Common myeloid progenitor, CD34-positive (primary cell): ENCODE data around the gene KCNMA1. TPM values are rescaled to one million over a fixed set of nuclear protein-coding genes. Genes with fewer than 3 reads are reported as not detected.
A peak's percentile ranks its signal among the peaks of the same experiment; 100 is the strongest.
"Not testable (repeated sequence)": the region's sequence is repeated elsewhere in the genome, so short reads cannot be mapped to it uniquely, and the experiment has no call there.

Experiments
- CTCF ChIA-PET: fragments of 350-600 bp; sonication (Branson Sonifier 250); formaldehyde crosslinking; loops from one replicate; lab custom pipeline; 2021; ENCODE audit warnings: antibody characterized with exemption; lab: Charles Lee
- POLR2A ChIA-PET: fragments of 350-600 bp; sonication (Branson Sonifier 250); formaldehyde crosslinking; loops from one replicate; lab custom pipeline; 2021; ENCODE audit warnings: antibody characterized with exemption; lab: Charles Lee
- DNase-seq, 3 donors: peaks; one replicate each; pipeline versions ENCODE4 v3.0.0 to v3.0.0-alpha.2; 2013
- H3K27ac ChIP-seq, 2 experiments: 1 replicate in 1 of 2; 2 replicates in 1 of 2; pipeline ENCODE4 v1.7.0; 2013; ENCODE audit warnings: inconsistent platforms in 2 of 2, low read length in 2 of 2, mild to moderate bottlenecking in 2 of 2, low read depth in 1 of 2, moderate library complexity in 1 of 2; ENCODE audit not compliant: severe bottlenecking in 2 of 2, insufficient read depth in 1 of 2, poor library complexity in 1 of 2
- H3K27me3 ChIP-seq, 5 experiments: replicated peaks in 2 of 5; 1 replicate in 3 of 5; 2 replicates in 2 of 5; pipeline versions ENCODE4 v1.6.1 to v1.7.0; 2013; ENCODE audit warnings: low read length in 4 of 5, mild to moderate bottlenecking in 2 of 5, moderate library complexity in 2 of 5, inconsistent platforms in 1 of 5; ENCODE audit not compliant: insufficient read depth in 5 of 5, control insufficient read depth in 4 of 5
- H3K36me3 ChIP-seq, 4 experiments: 1 replicate in 2 of 4; 2 replicates in 2 of 4; pipeline versions ENCODE4 v1.6.1 to v1.7.0; 2013; ENCODE audit warnings: low read length in 3 of 4, control low read depth in 1 of 4, mild to moderate bottlenecking in 1 of 4; ENCODE audit not compliant: control insufficient read depth in 4 of 4, insufficient read depth in 4 of 4
- H3K4me1 ChIP-seq, 4 experiments: 1 replicate in 3 of 4; 2 replicates in 1 of 4; pipeline versions ENCODE4 v1.6.1 to v1.7.1; 2013; ENCODE audit warnings: low read length in 3 of 4, mild to moderate bottlenecking in 3 of 4, control low read depth in 1 of 4, inconsistent platforms in 1 of 4, moderate library complexity in 1 of 4; ENCODE audit not compliant: control insufficient read depth in 4 of 4, insufficient read depth in 4 of 4; ENCODE audit errors: control extremely low read depth in 1 of 4
- H3K4me3 ChIP-seq, 7 experiments: 1 replicate in 4 of 7; 2 replicates in 3 of 7; pipeline versions ENCODE4 v1.5.1 to v1.7.0; 2013; ENCODE audit warnings: mild to moderate bottlenecking in 7 of 7, low read length in 6 of 7, moderate library complexity in 6 of 7, inconsistent platforms in 2 of 7, low read depth in 2 of 7, control low read depth in 1 of 7; ENCODE audit not compliant: insufficient read depth in 4 of 7, control insufficient read depth in 1 of 7; ENCODE audit errors: extremely low read depth in 1 of 7
- H3K9me3 ChIP-seq, 5 experiments: 1 replicate in 4 of 5; 2 replicates in 1 of 5; pipeline versions ENCODE4 v1.6.1 to v1.7.1; 2013; ENCODE audit warnings: low read length in 4 of 5, mild to moderate bottlenecking in 2 of 5, inconsistent platforms in 1 of 5, low read depth in 1 of 5, moderate library complexity in 1 of 5; ENCODE audit not compliant: control insufficient read depth in 4 of 5, insufficient read depth in 2 of 5; ENCODE audit errors: control extremely low read depth in 1 of 5
- WGBS: methylation state at CpG from one replicate; pipeline ENCODE4 v1.1.5; 2013; ENCODE audit not compliant: insufficient coverage; 5-methylcytosine and 5-hydroxymethylcytosine counted together
- polyA plus RNA-seq: library from polyadenylated mRNA; unstranded; fragments of 120-200 nt; gene quantifications from one replicate; pipeline ENCODE4 v1.2.1, GENCODE V29; 2013

The KCNMA1 gene
- polyA plus RNA-seq, result 0.05 TPM

GRCh38 chr10:77637532-77638320 lies at the start of gene KCNMA1:
Gene KCNMA1, minus strand, starts transcription at chr10:77637808.
- H3K4me3 ChIP-seq, result peak within 1 kb of the TSS; percentile 34 to 70 (median 59)

GRCh38 chr10:77686650-77687417 lies 49.2 kb upstream of the KCNMA1 start:
- 84% methylated on average over 7 of the region's 11 CpGs for WGBS
- Histone ChIP-seq H3K4me3 (no peak overlapping the region), H3K27ac (no peak overlapping the region), H3K27me3 (peaks cover 0 to 16% (median 8%) of the 10 kb centered on the region in 5 experiments), H3K9me3 (peaks cover 0 to 1% (median 0%) of the 10 kb centered on the region in 5 experiments), H3K4me1 (no peaks in the 10 kb centered on the region), H3K36me3 (no peaks in the 10 kb centered on the region)
- ChIA-PET CTCF (interaction anchor here (1.8 kb wide), 1 partner anchor 25 kb away, joined by 5 read pairs; no protein-coding TSS in a partner anchor), POLR2A (no interaction called here)
- no peak for DNase-seq

More at GRCh38 chr10:77637532-77638320, at the start of gene KCNMA1:
- peak in 2 of 3 donors; percentile 26 to 53 for DNase-seq
- Histone ChIP-seq H3K4me1 (peaks cover 0 to 21% (median 12%) of the 10 kb centered on the region in 4 experiments), H3K9me3 (no peaks in the 10 kb centered on the region), H3K27ac (no peak within 1 kb of the TSS), H3K27me3 (peaks cover 7 to 83% (median 51%) of the 10 kb centered on the region in 5 experiments), H3K36me3 (no peaks in the 10 kb centered on the region)
- under 1% methylated on average over 75 of the region's 121 CpGs for WGBS
- CTCF ChIA-PET, result interaction anchor here (17.4 kb wide), 1 partner anchor 470 kb away, joined by 339 read pairs; no protein-coding TSS in a partner anchor
- POLR2A ChIA-PET, result no interaction called here

- Histone ChIP-seq H3K36me3 (no peaks in the 10 kb centered on the region), H3K27ac (no peak overlapping the region), H3K27me3 (peaks cover 0 to 16% (median 8%) of the 10 kb centered on the region in 5 experiments), H3K9me3 (peaks cover 0 to 1% (median 0%) of the 10 kb centered on the region in 5 experiments), H3K4me3 (no peak overlapping the region), H3K4me1 (no peaks in the 10 kb centered on the region)
- no peak for DNase-seq
- 88% methylated on average over 3 of the region's 3 CpGs for WGBS
- ChIA-PET CTCF (interaction anchor here (1.8 kb wide), 1 partner anchor 26 kb away, joined by 5 read pairs; no protein-coding TSS in a partner anchor), POLR2A (no interaction called here)
These were observed 48.5 kb upstream of the KCNMA1 start for GRCh38 chr10:77686096-77686495.

DNA sequence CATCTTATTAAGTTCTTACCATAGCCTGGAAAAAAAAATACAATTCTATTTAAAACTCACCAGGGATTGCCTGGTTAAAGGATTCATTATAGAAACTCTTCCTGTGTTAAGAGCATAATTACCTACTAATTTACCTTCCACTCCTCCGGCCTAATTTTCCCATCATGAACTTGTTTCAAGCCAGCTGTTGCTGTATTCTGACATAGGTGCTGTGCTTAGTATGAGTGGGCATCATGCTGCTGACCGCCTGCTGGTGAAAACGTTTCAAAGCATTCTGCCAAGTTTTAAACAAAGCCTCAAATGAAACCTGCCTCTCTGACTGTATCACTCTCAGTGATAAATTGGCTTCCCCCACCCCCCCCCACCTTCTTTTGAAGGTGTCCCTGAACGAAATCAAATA lies 47.8 kb upstream of the KCNMA1 start:
- ChIA-PET CTCF (no interaction called here), POLR2A (no interaction called here)
- Histone ChIP-seq H3K36me3 (no peaks in the 10 kb centered on the region), H3K9me3 (no peaks in the 10 kb centered on the region), H3K27me3 (peaks cover 0 to 15% (median 8%) of the 10 kb centered on the region in 5 experiments), H3K27ac (no peak overlapping the region), H3K4me3 (no peak overlapping the region), H3K4me1 (no peaks in the 10 kb centered on the region)
- 100% methylated on average over 1 of the region's 4 CpGs for WGBS
- no peak for DNase-seq

DNA sequence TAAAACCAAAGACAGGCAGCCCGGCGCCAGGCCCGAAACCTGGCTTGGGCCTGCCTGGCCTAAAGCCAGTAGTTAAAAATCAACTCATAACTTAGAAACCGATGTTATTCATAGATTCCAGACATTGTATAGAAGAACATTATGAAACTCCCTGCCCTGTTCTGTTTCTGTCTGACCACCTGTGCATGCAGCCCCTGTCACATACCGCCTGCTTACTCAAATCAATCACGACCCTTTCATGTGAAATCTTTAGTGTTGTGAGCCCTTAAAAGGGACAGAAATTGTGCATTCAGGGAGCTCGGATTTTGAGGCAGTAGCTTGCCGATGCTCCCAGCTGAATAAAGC lies 45.5 kb upstream of the KCNMA1 start:
- H3K36me3 ChIP-seq, DNase-seq, H3K4me3 ChIP-seq, H3K27me3 ChIP-seq, H3K4me1 ChIP-seq, H3K9me3 ChIP-seq, H3K27ac ChIP-seq, POLR2A ChIA-PET, CTCF ChIA-PET: not testable (repeated sequence)
- WGBS, result 100% methylated on average over 4 of the region's 8 CpGs

DNA sequence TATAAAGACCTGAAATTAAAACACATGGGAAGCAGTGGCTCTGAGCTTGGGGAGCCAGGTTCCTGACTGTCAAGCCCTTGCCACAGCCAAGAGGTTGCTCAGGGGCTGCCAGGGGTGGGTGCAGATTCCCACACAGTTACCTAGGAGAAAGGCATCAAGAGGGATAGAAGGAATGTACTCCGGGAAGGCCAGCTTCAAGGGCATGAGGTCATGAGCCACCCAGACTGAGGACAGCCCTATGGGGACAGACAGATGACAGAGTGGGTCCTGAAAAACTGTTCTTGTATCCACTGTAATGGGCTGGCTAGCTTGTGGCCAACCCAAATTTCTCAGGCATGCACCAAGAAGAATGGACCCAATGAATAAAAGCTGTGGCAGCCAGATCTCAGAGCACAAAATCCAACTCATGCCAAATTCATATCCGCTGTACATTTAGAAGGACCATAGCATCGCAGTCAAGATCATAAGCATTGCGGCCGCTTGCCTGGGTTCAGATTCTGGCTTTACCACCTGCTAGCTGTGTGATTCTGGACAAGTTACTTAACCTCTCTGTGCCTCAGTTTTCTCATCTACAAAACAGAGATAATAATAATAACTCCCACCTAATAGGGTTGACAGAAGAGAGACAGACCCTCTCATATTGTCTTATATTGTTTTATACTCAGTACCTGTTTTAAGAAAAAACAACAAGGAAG lies 44.9 kb upstream of the KCNMA1 start:
- WGBS, result 100% methylated on average over 4 of the region's 5 CpGs
- POLR2A ChIA-PET, result no interaction called here
- no peak for DNase-seq
- Histone ChIP-seq H3K36me3 (no peaks in the 10 kb centered on the region), H3K4me1 (peaks cover 0 to 3% (median 0%) of the 10 kb centered on the region in 4 experiments), H3K9me3 (no peaks in the 10 kb centered on the region), H3K27me3 (peaks cover 0 to 2% (median 0%) of the 10 kb centered on the region in 5 experiments), H3K4me3 (no peak overlapping the region), H3K27ac (no peak overlapping the region)
- CTCF ChIA-PET, result no interaction called here
